A673 (cell line): Measurements from ENCODE around the gene ZFHX2. TPM values are rescaled to one million over a fixed set of nuclear protein-coding genes. Genes with fewer than 3 reads are reported as not detected.

Source experiments
- BruUV-seq: library from RNA; stranded (reverse); fragments of 400-500 nt; replicated peaks from 2 replicates; lab custom pipeline; 2021; lab: Mats Ljungman, UMichigan
- CTCF ChIA-PET: fragments of 300-600 bp; sonication (Branson Sonifier 250); formaldehyde crosslinking; loops from one replicate; lab custom pipeline; 2022; ENCODE audit warnings: antibody characterized with exemption; lab: Charles Lee
- POLR2A ChIA-PET: fragments of 300-600 bp; sonication (Branson Sonifier 250); formaldehyde crosslinking; loops from one replicate; lab custom pipeline; 2022; ENCODE audit warnings: antibody characterized with exemption; ENCODE audit not compliant: low non-redundant PET; lab: Charles Lee
- DNase-seq: peaks from one replicate; pipeline ENCODE4 v3.0.0-alpha.2; 2015; ENCODE audit warnings: low spot score
- H3K27ac ChIP-seq: fragments of 200-600 bp; sonication (generic); 2 replicates; pipeline ENCODE4 v1.5.1; 2016; ENCODE audit warnings: mixed run types, low read depth, mild to moderate bottlenecking, mixed read lengths, antibody characterized with exemption, low read length; ENCODE audit not compliant: poor library complexity, severe bottlenecking
- H3K27me3 ChIP-seq: fragments of 200-600 bp; sonication (generic); replicated peaks from 2 replicates; pipeline ENCODE4 v1.6.1; 2017; ENCODE audit warnings: mixed run types, low read depth, mild to moderate bottlenecking, mixed read lengths, antibody characterized with exemption, low read length; ENCODE audit not compliant: insufficient read depth, poor library complexity
- H3K36me3 ChIP-seq: fragments of 200-600 bp; sonication (generic); 2 replicates; pipeline ENCODE4 v1.6.1; 2016; ENCODE audit warnings: mixed run types, mild to moderate bottlenecking, mixed read lengths, antibody characterized with exemption, low read length; ENCODE audit not compliant: insufficient read depth, poor library complexity, severe bottlenecking
- H3K4me1 ChIP-seq: fragments of 200-600 bp; sonication (generic); 2 replicates; pipeline ENCODE4 v1.6.1; 2017; ENCODE audit warnings: mixed run types, mild to moderate bottlenecking, mixed read lengths, antibody characterized with exemption, low read length; ENCODE audit not compliant: insufficient read depth, poor library complexity, severe bottlenecking
- H3K4me3 ChIP-seq: fragments of 200-600 bp; sonication (generic); 2 replicates; pipeline ENCODE4 v1.5.1; 2016; ENCODE audit warnings: low read depth, mixed run types, mild to moderate bottlenecking, mixed read lengths, low read length; ENCODE audit not compliant: poor library complexity, severe bottlenecking
- H3K9me3 ChIP-seq: fragments of 200-600 bp; sonication (generic); 2 replicates; pipeline ENCODE4 v1.6.1; 2016; ENCODE audit warnings: mixed run types, low read depth, mild to moderate bottlenecking, mixed read lengths, antibody characterized with exemption, low read length; ENCODE audit not compliant: poor library complexity, severe bottlenecking
- CTCF ChIP-seq: fragments of 300-800, 200-600 bp; sonication (generic); conservative IDR thresholded peaks from 2 replicates; pipeline ENCODE4 v1.5.1; 2017; ENCODE audit warnings: low read depth, mild to moderate bottlenecking, antibody characterized with exemption, low read length, moderate library complexity, mixed read lengths
- EZH2 ChIP-seq: fragments of 200-600 bp; sonication (generic); IDR thresholded peaks from 2 replicates; pipeline ENCODE4 v1.6.1; 2017; ENCODE audit warnings: borderline replicate concordance, low read depth, mild to moderate bottlenecking, mixed read lengths, antibody characterized with exemption, low read length; ENCODE audit not compliant: poor library complexity, severe bottlenecking
- intact Hi-C: fragments of 100-400 bp; cut with micrococcal nuclease; formaldehyde crosslinking; loops from one replicate; pipeline ENCODE4 v1.10.0; 2022; ENCODE audit not compliant: unreplicated experiment
- total RNA-seq: library from RNA; stranded (reverse); gene quantifications from 2 replicates; pipeline ENCODE4 v1.2.3, GENCODE V29; 2021

Gene ZFHX2
- total RNA-seq, 1 experiment from 2014 or later = 4.8 TPM

GRCh38 chr14:23522643-23523198 lies 28.8 kb downstream of the ZFHX2 start:
- ChIA-PET CTCF (no interaction called here), POLR2A (no interaction called here)
- TF ChIP-seq EZH2 = no peak
- TF ChIP-seq CTCF = no peak
- H3K4me1 ChIP-seq = no peaks in the 10 kb centered on the region
- DNase-seq = no peak
- no peaks in the 10 kb centered on the region for H3K9me3 ChIP-seq
- H3K27me3 ChIP-seq = no peaks in the 10 kb centered on the region
- intact Hi-C loops = no loop called here
- H3K27ac ChIP-seq = no peak overlapping the region
- H3K4me3 ChIP-seq = no peak overlapping the region
- no peaks in the 10 kb centered on the region for H3K36me3 ChIP-seq
- BruUV-seq = no TSS peak

- DNase-seq = no peak
- H3K9me3 ChIP-seq = no peaks in the 10 kb centered on the region
- no peaks in the 10 kb centered on the region for H3K4me1 ChIP-seq
- no TSS peak for BruUV-seq
- H3K27ac ChIP-seq = no peak overlapping the region
- CTCF ChIA-PET = no interaction called here
- TF ChIP-seq EZH2 = no peak
- TF ChIP-seq CTCF = no peak
- no peaks in the 10 kb centered on the region for H3K36me3 ChIP-seq
- H3K27me3 ChIP-seq = no peaks in the 10 kb centered on the region
- no peak overlapping the region for H3K4me3 ChIP-seq
- POLR2A ChIA-PET = no interaction called here
- intact Hi-C loops = no loop called here
These were observed 29.6 kb downstream of the ZFHX2 start for GRCh38 chr14:23521785-23522640.

GRCh38 chr14:23520899-23521533 lies 30.5 kb downstream of the ZFHX2 start:
- Histone ChIP-seq H3K4me1 (no peaks in the 10 kb centered on the region), H3K4me3 (no peak overlapping the region), H3K36me3 (no peaks in the 10 kb centered on the region), H3K27ac (no peak overlapping the region), H3K9me3 (no peaks in the 10 kb centered on the region), H3K27me3 (no peaks in the 10 kb centered on the region)
- no peak for DNase-seq
- BruUV-seq = no TSS peak
- POLR2A ChIA-PET = no interaction called here
- intact Hi-C loops = no loop called here
- no peak for TF ChIP-seq EZH2
- TF ChIP-seq CTCF = no peak
- CTCF ChIA-PET = no interaction called here
